GM19372 (cell line): Measurements from ENCODE around the gene CA14.
"Not testable (repeated sequence)": the region's sequence is repeated elsewhere in the genome, so short reads cannot be mapped to it uniquely, and the experiment has no call there.

Experiments
- ATAC-seq: cut with Tn5 transposase; IDR thresholded peaks from one replicate; pipeline ENCODE4 v1.9.1; 2021; ENCODE audit warnings: mild to moderate bottlenecking, low read depth, moderate library complexity; ENCODE audit not compliant: unreplicated experiment

CA14 gene

GRCh38 chr1:150235852-150236613 is 21.5 kb upstream of the CA14 start, which contains the start of gene ANP32E:
Gene ANP32E, minus strand, starts transcription at chr1:150236112. Its CDS starts 326 bp downstream, at chr1:150235786.
- peak; percentile 69 for ATAC-seq

DNA sequence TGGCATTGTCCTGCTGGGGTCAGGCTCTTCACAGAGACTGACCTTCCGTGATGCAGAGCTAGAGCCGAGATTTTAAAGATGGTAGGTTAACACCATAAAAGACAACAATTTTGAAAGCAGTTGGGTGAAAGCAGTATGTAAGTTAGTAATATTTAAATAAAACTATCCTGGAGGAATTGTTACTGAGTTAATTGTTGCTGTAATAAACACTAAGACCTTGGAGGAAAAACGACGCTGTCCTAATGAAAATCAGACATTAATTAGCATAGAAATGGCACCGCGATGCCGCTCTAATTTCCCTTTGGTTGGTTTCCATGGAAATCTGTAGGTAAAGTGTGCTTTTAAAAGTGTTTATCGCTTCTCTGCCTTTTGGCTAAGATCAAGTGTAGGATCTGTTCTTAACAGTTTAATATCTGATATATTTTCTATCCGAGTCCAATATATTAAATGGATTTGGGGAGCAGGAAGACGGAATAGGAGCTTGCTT is 20.9 kb upstream of the CA14 start:
- no peak for ATAC-seq

GRCh38 chr1:150237176-150237575 is 20.4 kb upstream of the CA14 start:
- ATAC-seq, result not testable (repeated sequence)

- ATAC-seq, result no peak
These were observed 19.8 kb upstream of the CA14 start for GRCh38 chr1:150237746-150238145.

GRCh38 chr1:150243003-150243402 is 14.6 kb upstream of the CA14 start:
- no peak for ATAC-seq

DNA sequence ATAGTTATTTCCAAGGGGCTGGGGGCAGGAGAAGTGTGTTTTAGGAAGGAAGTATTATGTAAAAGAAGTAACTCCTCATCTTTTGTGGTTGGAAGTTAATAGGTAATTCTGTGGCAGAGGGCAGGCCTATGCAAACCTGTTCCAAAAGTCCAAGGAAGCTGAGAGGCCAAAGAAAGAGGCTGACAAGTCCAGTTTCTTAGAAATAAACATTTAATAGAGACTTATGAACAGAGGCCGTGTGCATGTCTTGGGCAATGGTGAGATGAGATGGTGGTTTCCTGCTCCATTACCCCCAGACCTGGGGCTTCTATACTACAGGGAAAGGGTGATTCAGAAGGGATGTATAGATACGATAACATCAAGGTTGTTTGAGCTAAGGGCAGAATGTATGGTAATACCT is 7.6 kb upstream of the CA14 start:
- no peak for ATAC-seq

- no peak for ATAC-seq
These were observed 1.4 kb upstream of the CA14 start for GRCh38 chr1:150256198-150256553.

DNA sequence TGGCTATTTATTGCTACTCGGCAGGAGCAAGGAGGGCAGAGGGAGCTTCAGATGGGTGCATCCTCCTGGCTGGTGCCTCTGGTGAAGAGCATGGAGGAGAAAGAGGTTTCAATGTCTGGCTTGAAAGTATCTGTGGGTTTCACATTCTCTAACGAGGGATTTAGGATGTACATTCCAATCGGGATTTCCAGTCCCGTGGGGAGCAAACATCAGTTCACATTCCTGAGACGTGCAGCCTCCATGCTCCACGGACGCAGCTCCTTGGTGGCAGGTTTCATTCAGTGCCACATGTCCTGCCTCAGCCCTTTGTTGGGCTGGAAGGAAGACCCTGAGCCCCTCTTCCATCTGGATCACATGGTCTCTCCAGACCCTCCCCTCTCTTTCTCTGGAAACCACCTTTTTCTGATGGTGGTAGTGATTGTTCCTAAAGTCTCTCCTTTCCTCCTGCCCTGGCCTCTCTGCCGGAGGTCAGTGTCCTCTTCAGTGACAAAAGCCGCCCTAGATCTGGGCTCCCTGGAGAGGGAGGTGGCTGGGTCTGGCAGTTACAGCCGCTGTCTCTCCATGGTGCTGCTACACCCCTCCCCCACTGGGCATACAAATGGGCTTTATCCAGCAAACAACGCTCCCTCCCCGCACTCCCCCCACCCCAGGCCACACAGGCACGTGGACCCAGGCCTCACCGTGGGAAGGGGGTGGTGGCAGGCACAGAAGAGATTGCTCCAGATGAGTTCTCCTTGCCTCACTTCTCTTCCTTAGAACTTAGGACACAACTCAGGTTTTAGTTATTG is 826 bp upstream of the CA14 start:
- ATAC-seq, result no peak

- no peak for ATAC-seq
These were observed 1.6 kb downstream of the CA14 start for GRCh38 chr1:150259217-150259616.

- ATAC-seq, result no peak
These were observed 2.4 kb downstream of the CA14 start for GRCh38 chr1:150259758-150260669.

GRCh38 chr1:150261367-150261766 is 3.8 kb downstream of the CA14 start:
- no peak for ATAC-seq

- ATAC-seq, result no peak
These were observed 5.1 kb downstream of the CA14 start for GRCh38 chr1:150262388-150263320.

DNA sequence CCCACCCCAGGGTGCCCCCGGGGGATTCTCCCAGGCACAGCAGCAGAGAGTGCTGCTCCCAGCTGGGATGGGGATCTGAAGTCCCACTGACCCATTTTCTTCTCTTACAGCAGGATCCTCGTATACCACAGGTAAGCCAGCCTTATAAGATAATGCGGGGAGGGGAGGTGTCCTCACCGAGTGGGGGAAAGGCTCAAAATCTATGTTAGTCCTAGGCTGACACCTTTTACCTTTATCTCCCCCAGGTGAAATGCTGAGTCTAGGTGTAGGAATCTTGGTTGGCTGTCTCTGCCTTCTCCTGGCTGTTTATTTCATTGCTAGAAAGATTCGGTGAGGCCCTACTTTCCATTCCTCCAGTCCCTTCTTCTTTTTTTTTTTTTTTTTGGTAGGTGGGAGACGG is 6.0 kb downstream of the CA14 start:
- ATAC-seq, result no peak

DNA sequence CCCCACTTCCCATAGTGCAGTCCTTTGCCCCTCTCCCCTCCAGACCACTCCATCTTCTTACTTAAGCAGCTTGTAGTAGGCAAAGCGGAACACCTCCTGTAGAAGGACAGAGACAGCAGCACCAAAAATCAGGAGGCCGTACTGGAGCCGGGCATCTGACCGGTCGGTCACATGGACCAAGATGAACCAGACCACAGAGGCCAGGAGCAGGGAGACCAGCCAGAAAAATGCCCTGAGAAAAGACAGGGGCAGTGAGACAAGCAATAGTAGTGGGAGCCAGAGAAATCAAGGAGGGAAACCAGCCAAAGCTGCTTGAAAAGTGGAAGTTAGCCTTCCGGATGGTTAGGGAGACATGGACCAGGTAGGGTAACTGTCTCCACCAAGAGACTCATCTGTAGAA is 10.3 kb downstream of the CA14 start:
- no peak for ATAC-seq

GRCh38 chr1:150268340-150268704 is 10.7 kb downstream of the CA14 start:
- no peak for ATAC-seq

DNA sequence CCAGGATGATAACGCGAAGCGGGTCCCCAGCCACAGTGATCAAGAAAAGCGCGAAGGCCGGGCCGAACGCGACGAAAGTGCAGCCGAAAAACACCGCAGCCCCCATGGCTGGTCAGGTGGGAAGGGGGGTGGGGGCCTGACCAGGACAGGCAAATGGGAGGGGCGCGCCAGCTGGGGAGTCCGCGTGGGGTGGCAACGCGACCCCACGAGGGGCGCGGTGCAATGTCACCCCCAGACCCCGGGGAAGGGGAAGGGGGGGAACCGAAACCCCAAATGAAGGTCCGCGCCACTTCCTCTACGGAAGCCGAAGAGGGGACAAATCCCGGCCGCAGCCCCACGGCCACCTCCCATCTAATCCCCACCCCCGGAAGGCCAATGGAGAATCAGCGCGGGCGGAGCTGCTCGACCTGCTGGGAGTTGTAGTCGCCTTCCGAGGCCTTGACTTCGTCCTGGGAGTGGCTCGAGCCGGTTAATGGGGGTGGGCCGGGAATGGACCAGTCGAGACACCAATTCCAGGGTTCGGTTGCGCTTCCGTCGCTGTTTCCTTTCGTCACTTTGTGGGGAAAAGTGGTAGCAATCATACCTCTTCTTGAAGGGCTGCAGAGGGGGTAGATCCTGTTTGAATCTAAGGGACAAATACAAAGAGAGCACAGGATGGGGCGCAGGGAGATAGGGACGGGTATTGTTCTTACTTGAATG is 11.3 kb downstream of the CA14 start, which contains the start of gene APH1A:
APH1A (minus strand) TSS at position 312 of the 699 bp plus-strand sequence; CDS start at position 106, 206 bp downstream.
- ATAC-seq, result peak; percentile 87

- no peak for ATAC-seq
These were observed 11.9 kb downstream of the CA14 start for GRCh38 chr1:150269451-150269850.

DNA sequence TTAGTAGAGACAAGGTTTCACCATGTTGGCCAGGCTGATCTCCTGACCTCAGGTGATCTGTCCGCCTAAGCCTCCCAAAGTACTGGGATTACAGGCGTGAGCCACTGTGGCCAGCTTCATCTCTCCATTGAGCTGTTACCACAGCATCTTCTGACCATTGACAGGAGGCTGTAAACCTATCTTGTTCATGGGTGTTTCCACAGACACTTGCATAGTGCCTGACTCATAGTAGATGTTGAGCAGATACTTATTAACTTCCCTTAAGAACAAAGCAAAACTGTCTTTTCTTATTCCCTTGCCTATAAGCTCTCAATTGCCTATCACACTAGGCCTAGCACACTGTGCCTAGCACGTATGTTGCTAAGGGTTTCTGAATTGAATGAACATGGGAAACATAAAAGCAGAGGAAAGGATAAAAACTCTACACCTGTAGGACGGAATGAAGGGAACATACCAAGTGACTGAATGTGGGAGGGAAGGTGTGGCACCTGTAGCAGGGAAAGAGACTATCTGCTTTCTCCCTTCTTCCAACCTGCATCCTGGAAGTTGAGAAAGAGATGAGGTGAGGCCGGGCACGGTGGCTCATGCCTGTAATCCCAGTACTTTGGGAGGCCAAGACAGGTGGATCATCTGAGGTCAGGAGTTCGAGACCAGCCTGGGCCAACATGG is 13.9 kb downstream of the CA14 start:
- ATAC-seq, result no peak
